ENCODE data around the gene ATMIN. TPM values are rescaled to one million over a fixed set of nuclear protein-coding genes. Genes with fewer than 3 reads are reported as not detected.

The ATMIN gene
- total RNA-seq, 1 experiment from 2014 or later, result 28.4 TPM

DNA sequence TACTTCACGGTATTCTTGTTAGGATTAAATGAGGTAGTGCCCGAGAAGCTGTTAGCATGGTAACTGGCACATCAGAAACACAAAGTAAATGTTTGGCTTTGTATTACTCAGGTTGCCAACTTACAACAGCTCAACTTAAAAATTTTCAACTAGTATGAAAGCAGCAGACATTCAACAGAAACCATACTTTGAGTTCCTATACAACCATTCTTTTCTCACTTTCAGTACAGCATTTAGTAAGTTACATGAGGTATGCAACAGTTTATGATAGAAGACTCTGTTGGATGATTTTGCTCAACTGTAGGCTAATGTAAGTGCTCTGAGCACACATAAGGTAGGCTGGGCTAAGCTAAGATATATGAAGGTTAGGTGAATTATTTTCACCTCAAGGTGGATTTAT is 21.0 kb upstream of the ATMIN start:
- Histone ChIP-seq H3K27me3 (ENCODE audit: control insufficient read depth, insufficient read depth, low read length) (no peaks in the 10 kb centered on the region), H3K27ac (ENCODE audit: low read length) (no peak overlapping the region), H3K4me3 (ENCODE audit: low read depth in 2 of 2, low read length in 2 of 2) (no peak overlapping the region), H3K4me1 (ENCODE audit: control insufficient read depth, insufficient read depth, low read length) (no peaks in the 10 kb centered on the region), H3K9me3 (ENCODE audit: control insufficient read depth, insufficient read depth, low read depth, low read length) (no peaks in the 10 kb centered on the region), H3K36me3 (ENCODE audit: control insufficient read depth, insufficient read depth, low read length) (peaks cover 26% of the 10 kb centered on the region; the same call in 1 of the 2 replicates)
- no peak for DNase-seq (ENCODE audit: low read depth, low spot score)
- intact Hi-C loops (cut with micrococcal nuclease; ENCODE audit: unreplicated experiment) (no loop called here), in situ Hi-C loops (cut with HindIII; ENCODE audit: low pct_unique_long_range_greater_than_20kb, low sequenced_read_pairs) (no loop called here)
- ChIA-PET CTCF (no interaction called here), POLR2A (no interaction called here)
- BruUV-seq (replicated peaks), result no TSS peak
- TF ChIP-seq, protein P1, sequence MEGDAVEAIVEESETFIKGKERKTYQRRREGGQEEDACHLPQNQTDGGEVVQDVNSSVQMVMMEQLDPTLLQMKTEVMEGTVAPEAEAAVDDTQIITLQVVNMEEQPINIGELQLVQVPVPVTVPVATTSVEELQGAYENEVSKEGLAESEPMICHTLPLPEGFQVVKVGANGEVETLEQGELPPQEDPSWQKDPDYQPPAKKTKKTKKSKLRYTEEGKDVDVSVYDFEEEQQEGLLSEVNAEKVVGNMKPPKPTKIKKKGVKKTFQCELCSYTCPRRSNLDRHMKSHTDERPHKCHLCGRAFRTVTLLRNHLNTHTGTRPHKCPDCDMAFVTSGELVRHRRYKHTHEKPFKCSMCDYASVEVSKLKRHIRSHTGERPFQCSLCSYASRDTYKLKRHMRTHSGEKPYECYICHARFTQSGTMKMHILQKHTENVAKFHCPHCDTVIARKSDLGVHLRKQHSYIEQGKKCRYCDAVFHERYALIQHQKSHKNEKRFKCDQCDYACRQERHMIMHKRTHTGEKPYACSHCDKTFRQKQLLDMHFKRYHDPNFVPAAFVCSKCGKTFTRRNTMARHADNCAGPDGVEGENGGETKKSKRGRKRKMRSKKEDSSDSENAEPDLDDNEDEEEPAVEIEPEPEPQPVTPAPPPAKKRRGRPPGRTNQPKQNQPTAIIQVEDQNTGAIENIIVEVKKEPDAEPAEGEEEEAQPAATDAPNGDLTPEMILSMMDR (IDR thresholded peaks at IDR 0.05), result no peak
- TF ChIP-seq POLR2AphosphoS5 (IDR thresholded peaks at IDR 0.05; ENCODE audit: low read depth, low read length) (no peak), TCF7L2 (IDR thresholded peaks at IDR 0.05; ENCODE audit: low read depth, low read length) (no peak), SIN3A (IDR thresholded peaks at IDR 0.05; ENCODE audit: borderline replicate concordance, insufficient read depth, low read depth, low read length) (no peak)
- TF ChIP-seq, protein P2, sequence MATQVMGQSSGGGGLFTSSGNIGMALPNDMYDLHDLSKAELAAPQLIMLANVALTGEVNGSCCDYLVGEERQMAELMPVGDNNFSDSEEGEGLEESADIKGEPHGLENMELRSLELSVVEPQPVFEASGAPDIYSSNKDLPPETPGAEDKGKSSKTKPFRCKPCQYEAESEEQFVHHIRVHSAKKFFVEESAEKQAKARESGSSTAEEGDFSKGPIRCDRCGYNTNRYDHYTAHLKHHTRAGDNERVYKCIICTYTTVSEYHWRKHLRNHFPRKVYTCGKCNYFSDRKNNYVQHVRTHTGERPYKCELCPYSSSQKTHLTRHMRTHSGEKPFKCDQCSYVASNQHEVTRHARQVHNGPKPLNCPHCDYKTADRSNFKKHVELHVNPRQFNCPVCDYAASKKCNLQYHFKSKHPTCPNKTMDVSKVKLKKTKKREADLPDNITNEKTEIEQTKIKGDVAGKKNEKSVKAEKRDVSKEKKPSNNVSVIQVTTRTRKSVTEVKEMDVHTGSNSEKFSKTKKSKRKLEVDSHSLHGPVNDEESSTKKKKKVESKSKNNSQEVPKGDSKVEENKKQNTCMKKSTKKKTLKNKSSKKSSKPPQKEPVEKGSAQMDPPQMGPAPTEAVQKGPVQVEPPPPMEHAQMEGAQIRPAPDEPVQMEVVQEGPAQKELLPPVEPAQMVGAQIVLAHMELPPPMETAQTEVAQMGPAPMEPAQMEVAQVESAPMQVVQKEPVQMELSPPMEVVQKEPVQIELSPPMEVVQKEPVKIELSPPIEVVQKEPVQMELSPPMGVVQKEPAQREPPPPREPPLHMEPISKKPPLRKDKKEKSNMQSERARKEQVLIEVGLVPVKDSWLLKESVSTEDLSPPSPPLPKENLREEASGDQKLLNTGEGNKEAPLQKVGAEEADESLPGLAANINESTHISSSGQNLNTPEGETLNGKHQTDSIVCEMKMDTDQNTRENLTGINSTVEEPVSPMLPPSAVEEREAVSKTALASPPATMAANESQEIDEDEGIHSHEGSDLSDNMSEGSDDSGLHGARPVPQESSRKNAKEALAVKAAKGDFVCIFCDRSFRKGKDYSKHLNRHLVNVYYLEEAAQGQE (IDR thresholded peaks at IDR 0.05; ENCODE audit: insufficient read depth in 1 of 2, low read depth in 2 of 2, low read length in 1 of 2), result no peak
- no peak for ATAC-seq

- in situ Hi-C loops (cut with HindIII; ENCODE audit: low pct_unique_long_range_greater_than_20kb, low sequenced_read_pairs), result no loop called here
- H3K9me3 ChIP-seq (ENCODE audit: control insufficient read depth, insufficient read depth, low read depth, low read length), result no peaks in the 10 kb centered on the region
- POLR2A ChIA-PET, result no interaction called here
These were observed 17.1 kb upstream of the ATMIN start for GRCh38 chr16:81018496-81018895.

More at GRCh38 chr16:81018496-81018895, 17.1 kb upstream of the ATMIN start:
- Histone ChIP-seq H3K27me3 (ENCODE audit: control insufficient read depth, insufficient read depth, low read length) (no peaks in the 10 kb centered on the region), H3K27ac (ENCODE audit: low read length) (no peak overlapping the region), H3K4me1 (ENCODE audit: control insufficient read depth, insufficient read depth, low read length) (no peaks in the 10 kb centered on the region), H3K4me3 (ENCODE audit: low read depth in 2 of 2, low read length in 2 of 2) (no peak overlapping the region), H3K36me3 (ENCODE audit: control insufficient read depth, insufficient read depth, low read length) (peaks cover 30% of the 10 kb centered on the region)
- no TSS peak for BruUV-seq (replicated peaks)
- TF ChIP-seq SIN3A (IDR thresholded peaks at IDR 0.05; ENCODE audit: borderline replicate concordance, insufficient read depth, low read depth, low read length) (no peak), TCF7L2 (IDR thresholded peaks at IDR 0.05; ENCODE audit: low read depth, low read length) (no peak), POLR2AphosphoS5 (IDR thresholded peaks at IDR 0.05; ENCODE audit: low read depth, low read length) (no peak)
- TF ChIP-seq, protein P1 (IDR thresholded peaks at IDR 0.05), result no peak
- TF ChIP-seq, protein P2 (IDR thresholded peaks at IDR 0.05; ENCODE audit: insufficient read depth in 1 of 2, low read depth in 2 of 2, low read length in 1 of 2), result no peak
- CTCF ChIA-PET, result no interaction called here
- intact Hi-C loops (cut with micrococcal nuclease; ENCODE audit: unreplicated experiment), result no loop called here
- DNase-seq (ENCODE audit: low read depth, low spot score) (no peak), ATAC-seq (no peak)

All from Panc1 (cell line).